ENCODE results near the gene LIPM.
A peak's percentile ranks its signal among the peaks of the same experiment; 100 is the strongest.

The LIPM gene, protein sequence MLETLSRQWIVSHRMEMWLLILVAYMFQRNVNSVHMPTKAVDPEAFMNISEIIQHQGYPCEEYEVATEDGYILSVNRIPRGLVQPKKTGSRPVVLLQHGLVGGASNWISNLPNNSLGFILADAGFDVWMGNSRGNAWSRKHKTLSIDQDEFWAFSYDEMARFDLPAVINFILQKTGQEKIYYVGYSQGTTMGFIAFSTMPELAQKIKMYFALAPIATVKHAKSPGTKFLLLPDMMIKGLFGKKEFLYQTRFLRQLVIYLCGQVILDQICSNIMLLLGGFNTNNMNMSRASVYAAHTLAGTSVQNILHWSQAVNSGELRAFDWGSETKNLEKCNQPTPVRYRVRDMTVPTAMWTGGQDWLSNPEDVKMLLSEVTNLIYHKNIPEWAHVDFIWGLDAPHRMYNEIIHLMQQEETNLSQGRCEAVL

DNA sequence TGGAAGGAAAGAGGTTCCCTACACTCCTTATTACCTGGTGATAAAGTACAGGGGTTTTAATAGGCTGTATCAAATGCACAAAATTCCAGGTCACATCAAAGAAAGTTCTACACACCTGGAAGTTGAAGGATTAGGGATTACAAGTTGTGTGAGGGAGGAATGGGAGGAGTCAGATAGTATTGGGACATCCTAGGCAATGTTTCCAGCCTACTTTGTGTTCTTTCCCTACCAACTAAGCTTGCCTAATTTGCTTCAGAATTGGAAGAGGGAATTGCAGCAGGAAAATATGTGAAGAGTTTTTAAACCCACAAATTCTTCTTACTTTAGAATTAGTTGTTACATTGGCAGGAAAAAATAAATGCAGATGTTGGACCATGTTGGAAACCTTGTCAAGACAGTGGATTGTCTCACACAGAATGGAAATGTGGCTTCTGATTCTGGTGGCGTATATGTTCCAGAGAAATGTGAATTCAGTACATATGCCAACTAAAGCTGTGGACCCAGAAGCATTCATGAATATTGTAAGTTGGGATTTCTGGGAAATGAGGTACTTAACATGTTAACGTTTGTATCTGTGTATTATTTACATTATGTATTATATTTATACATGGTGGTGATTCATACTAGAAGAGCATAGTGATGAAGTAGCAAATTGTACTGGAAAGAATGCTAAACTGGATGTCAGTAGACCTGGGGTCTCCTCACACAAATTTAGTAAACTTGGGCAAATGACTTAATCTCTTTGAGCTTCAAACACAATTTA, at the start of gene LIPM:
LIPM (plus strand) TSS at position 208 of the 763 bp plus-strand sequence; CDS start at position 375, 167 bp downstream.
- FAIRE-seq = no peak

DNA sequence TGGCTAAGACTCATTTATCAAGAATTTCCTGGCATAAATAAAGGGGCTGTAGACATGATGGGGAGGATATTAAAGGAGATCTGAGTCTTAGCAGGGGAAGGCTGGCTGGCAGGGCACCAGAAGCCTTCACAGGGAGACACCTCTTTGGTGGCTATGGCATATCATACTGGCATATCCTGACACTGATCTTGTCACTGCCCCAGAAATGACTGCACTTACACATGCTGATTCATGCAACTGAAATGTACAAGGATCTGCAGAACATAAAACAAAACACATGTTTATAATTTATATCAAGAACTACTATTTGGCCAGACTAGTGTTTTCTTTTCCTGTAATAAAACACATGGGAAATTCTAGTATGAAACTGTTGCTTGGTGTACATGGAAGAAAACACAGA, 48.2 kb upstream of the LIPM start:
- FAIRE-seq = no peak

DNA sequence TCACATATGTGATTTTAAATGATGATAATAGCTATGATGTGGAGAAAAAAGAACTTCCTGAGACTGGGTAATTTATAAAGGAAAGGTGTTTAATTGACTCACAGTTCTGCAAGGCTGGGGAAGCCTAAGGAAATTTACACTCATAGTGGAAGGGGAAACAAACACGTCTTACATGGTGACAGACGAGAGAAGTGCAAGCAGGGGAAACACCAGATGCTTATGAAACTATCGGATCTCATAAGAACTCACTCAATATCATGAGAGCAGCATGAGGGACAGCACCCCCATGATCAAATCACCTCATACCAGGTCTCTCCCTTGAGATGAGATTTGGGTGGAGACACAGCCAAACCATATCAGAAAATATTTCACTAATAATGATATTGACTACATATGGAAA, 46.8 kb upstream of the LIPM start:
- no peak for FAIRE-seq

DNA sequence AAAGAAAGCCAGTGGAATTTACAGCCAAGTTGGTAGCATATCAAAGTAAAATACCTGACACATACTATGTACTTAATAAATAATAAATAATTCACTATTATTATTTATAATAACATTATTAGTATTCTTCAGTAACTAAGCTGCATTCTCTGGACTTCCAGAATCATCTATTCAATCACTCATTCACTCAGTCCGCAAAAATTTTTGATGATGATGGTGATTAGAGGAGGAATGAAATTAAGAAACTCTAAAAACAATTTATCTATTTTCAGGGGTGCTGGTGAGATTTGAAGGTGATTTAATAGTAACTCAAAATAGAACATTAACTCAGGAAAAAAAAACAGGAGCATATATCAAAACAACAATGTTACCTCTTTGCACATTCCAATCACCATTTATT, 45.9 kb upstream of the LIPM start:
- FAIRE-seq = no peak

DNA sequence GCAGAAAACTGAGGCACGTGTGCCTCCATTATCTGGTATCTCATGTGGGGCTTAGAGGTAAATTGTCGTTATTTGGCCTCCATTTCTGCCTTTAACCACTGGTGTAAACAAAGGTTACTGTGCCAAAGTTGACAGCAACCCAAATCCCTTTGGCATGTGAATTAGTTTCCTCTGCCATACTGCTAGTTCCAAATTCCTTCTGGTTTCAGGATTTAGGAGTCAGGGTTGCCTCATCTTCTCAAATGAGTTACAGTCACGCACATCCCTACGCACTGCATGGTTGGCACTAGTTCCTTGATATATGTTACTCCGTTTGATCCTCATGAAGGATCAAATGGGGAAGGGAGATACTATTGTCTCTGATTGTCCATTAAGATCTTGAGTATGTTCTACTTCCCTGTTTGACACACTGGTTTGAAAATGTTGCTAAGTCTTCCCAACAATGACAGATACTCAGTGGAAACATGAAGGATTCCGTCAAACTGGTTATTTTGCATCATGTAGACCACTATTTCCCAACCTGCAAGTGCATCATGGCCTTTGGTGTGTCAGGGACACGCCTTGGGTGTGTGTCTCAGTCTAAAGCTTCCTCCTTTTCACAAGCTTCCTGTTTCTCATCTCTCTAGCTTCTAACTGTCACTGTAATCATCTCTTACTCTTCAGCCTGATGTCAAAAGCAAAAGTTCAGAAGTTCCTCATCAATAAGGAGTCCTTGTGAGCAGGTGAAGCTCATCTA, 43.0 kb upstream of the LIPM start, which contains the start of gene LIPN:
LIPN (plus strand) TSS at position 655 of the 736 bp plus-strand sequence. CDS start 1,386 bp downstream, outside the sequence.
- FAIRE-seq = no peak

DNA sequence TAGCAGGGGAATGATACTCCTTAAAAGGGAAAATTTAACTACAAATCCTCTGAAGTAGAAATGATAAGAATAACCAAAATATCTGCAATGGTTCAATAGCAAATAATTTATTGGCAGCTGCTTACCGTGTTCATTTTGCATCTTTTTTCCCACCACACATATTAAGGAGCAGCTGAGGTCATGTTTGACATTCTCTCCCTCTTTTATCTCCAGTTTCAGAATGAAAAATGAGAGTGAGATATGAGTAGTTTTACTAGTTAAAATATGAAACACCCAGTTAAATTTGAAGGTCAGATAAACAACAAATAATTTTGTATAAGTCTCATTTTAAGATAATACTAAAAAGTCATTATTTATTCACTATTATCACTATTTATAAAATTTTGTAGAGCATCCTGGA, 39.6 kb upstream of the LIPM start:
- FAIRE-seq = peak; percentile 18

DNA sequence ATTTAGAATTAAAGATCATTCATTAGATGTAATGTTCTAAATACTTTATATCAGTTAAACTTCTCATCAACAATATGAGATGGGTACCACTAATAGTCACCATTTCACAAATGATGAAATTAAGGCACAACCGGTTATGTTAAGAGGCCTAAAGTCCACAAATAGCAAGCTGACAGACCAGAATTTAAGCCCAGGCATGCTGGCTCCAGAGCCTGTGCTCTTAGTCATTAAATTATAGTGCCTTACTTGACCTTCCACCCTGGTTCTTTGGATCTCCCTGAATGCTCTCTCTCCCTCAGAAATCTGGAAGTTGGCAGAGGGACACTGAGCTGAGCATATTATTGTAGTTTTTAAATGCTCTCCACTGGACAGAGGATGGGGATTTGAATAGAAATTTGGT, 39.1 kb upstream of the LIPM start:
- FAIRE-seq = no peak

DNA sequence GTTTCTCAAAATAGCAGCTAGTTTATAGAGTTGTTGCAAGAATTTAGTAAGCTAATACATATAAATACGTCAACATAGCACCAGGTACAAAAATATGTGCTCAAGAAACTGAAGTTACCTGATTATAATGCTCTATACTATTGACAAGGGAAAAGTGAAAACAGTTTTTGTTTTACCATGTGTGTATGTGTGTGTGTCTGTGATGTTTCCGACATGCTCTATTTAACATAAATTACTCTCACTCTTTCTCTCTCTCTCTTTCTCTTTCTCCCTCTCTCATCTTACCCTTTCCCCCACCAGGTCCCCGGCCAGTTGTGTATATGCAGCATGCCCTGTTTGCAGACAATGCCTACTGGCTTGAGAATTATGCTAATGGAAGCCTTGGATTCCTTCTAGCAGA, 38.4 kb upstream of the LIPM start:
- no peak for FAIRE-seq

DNA sequence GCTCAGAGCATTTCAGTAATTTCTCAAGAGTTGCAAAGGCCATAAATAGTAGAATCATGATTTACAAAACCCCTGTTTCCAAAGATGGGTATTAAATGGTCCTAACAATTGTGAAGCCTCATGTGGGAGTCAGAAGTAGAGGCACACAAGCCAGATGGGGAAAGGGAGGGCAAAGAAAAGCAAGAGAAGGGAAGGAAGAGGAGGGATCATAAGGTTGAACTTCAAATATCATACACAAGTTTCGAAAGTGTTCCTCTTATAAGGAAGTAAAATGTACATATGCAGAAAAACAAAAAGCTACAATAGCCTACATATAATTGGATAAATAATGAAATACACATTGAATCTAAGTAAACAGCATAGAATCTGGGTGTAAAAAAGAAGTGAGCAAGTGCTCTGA, 36.7 kb upstream of the LIPM start:
- FAIRE-seq = no peak

DNA sequence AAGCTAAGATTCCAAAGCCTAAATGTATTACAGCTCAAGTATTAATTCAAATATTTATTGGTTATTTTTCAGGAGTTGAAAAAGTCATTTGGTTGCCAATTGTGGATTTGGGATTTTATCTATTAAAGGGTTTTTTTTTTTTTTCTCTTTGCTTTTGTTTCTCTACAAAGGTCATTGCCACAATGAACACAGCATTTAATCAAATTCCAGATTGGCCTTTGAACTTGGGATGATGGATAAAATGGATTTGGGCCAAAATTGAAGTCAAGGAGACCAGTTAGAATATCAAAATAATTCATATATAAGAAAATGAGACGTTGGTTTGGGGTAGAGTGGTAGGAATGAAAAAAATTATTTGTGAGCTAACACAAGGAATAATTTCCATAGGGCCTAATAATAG, 33.1 kb upstream of the LIPM start:
- FAIRE-seq = no peak

DNA sequence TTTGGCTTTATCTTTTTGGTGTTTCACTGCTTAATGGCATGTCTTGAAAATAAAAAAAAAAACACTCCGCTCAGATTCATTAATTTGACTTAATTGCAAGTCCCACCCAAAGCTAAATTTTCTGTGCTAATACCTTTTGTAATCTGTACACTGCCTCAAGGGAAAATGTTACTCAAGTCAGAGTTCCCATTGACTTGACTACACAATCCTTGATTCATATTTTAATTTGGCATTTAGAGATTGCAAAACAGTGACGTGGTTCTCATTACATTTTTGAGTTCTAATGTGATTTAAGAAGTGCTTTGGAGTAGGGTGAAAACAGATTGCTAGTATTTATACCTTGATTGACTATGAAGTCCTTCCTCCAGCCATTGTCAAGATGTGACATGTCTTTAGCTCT, 21.3 kb upstream of the LIPM start:
- FAIRE-seq = no peak

DNA sequence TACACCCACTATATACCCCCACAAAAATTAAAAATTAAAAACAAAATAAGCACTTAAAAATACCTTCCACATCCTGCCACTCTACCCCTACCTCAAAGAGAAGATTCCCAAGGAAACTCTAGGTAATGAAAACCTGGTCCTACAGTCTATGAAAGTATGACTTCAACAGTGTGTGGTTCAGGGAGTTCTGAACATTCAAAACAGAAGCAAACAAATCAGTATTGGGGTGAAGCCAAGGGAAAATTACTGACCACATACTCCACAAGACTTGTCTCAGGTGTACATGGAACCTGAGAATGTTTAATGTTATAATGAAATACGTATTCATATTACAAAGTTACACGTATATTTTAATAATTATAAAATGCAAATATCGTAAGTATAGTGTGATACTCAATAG, 20.3 kb upstream of the LIPM start:
- no peak for FAIRE-seq

DNA sequence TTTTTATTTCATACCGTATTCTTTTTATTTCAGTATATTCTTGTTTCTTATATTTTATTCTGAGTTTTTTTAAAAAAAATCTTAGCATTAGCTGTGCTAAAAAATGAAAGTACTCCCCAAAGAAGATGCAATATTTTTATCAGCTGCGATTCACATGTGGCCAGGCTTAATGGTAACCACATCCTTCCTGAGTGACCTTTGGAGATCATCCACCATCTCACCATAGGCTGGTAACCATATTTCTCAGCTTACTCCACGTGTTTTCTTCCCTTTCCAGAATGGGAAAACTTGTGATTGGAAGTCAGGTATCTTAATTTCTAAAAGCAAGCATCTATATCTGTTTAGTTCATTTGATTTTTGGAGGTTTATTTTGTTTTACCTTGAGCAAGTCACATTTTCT, 18.8 kb upstream of the LIPM start:
- no peak for FAIRE-seq

DNA sequence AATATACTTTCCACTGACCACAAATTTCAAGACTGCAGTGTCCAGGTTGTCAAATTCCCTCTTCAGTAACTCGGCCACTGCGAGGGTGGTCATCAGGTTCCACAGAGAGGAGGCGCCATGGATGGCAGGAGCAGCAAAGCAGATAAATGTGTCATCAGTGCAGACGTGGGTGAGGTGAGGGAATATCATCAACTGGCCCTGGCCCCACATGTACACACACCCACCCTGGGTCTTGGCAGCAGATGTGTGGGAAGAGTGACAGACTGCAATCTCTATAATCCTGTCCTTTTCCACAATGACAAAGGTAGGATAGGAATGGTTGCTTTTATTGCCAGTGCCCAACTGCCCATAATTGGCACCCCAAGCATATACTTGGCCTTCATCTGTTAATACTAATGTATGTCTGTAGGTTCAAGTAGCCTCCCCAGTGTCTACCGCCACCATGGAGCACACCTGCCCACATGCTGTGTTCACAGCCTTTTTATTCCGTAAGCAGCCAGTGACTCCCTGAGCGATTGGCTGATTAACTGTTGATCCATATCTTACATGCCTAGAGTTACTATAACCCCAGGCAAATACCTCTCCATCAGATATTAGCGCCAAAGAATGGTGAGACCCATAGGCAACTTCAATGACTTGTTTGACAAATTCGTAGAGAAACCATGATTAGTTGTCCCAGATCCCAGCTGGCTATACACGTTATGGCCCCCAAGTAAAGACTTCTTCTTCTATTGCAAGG, 16.3 kb upstream of the LIPM start:
- FAIRE-seq = no peak

DNA sequence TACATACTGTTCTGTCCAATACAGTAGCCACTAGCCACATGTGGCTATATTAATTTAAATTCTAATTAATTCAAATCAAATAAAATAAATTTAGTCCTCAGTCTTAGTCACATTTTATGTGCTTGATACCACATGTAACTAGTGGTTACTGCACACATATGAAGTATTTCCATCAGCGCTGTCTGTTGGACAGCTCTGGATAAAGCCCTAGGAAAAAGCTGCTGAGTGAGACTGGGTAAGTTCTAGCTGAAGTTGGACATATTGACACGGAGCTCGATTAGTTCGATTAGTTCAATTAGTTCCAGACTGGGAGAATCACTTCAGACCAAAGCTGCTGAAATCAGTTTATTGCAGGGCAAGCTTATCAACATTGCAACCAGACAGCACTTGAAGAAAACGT, 15.1 kb upstream of the LIPM start:
- FAIRE-seq = no peak

DNA sequence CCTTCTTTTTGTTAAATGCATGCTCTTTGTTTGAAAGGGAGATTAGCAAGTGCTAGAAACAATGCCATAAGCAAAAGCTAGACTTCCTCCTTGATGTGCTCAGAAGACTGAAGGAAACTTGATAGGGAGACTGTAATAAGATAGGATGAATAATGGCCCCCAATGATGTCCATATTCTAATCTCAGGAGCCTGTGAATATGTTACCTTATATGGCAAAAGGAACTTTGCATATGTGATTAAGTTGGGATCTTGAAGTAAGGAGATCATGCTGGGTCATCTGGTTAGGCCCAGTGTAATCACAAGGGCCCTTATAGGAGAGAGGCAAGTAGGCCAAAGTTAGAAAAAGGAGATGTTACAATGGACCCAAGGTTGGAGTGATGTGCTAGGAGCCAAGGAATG, 13.6 kb upstream of the LIPM start:
- no peak for FAIRE-seq

DNA sequence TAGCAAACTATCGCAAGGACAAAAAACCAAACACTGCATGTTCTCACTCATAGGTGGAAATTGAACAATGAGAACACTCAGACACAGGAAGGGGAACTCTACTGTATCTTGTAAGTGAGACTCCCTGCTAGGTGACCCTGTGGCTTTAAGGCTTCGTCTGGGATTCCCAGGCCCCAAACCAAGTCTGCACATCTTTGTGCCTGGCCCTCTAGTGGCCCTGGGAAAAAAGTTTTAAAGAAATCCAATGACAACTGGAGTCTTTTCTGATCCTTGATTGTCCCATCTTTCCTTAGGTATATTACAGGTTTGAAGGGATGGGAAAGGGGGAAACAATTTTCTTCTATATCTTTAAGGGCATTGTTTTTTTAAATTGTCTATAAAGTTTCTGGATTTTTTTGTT, 10.6 kb upstream of the LIPM start:
- no peak for FAIRE-seq

DNA sequence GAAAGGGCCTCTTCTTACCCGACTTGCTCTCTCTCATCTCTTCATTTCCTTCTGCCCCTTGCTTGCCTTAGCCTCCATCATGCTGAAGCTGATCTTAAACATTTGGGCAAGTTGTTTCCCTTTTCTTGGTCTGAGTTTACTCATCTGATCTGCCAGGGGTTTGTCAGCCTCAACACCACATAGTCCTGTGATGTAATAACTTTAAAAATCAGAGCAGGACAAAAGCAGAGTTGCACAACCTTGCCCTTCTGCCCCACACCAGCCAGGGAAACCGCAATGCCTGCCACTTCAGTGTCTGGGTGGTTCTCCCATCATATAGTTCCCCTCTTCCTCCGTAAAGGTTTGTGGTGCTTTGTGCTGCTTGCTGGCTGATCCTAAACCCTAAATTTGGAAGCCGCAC, 9.9 kb upstream of the LIPM start:
- no peak for FAIRE-seq

DNA sequence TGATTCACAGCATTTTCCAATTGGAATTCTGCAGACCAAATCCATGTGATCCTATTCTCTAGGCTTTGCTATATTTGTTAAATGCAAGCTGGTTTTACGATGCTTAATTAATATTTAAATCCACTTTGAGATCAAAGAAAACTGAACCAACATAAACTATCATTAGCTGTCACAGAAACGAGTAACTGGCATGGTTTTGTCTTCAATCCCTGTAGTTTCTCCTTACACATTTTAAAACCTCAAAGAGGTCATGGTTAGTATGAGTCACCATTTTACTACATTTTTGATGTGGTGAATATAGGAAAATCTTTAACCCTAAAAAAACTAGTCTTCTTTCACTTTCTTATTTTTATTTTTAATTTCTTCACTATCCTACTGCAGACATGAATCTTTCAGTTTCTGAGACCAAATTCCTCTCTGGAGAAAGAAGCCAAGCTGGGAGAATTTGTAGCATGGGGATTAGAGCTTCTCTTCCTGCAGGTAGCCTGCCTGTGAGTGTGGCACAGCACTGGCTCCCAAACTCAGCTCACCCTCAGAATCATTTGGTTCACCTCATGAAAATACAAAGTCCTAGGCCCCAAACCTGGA, 8.7 kb upstream of the LIPM start:
- no peak for FAIRE-seq

DNA sequence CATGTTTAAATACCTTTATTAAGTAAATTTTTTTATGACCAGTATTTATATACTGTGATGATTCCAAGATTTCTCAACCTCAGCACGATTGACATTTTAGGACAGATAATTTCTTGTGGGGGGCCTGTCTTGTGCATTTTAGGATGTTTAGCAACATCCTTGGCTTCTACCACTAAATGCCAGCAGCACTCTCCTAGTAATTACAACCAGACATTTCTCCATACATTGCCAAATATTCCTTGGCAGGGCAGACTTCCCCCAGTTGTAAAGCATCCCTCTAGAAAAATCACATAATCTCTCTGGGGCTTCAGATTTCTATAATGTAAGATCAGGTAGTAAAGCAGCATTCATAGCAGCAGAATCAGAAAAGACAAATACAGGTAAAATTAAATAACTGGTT, 7.8 kb upstream of the LIPM start:
- FAIRE-seq = no peak

DNA sequence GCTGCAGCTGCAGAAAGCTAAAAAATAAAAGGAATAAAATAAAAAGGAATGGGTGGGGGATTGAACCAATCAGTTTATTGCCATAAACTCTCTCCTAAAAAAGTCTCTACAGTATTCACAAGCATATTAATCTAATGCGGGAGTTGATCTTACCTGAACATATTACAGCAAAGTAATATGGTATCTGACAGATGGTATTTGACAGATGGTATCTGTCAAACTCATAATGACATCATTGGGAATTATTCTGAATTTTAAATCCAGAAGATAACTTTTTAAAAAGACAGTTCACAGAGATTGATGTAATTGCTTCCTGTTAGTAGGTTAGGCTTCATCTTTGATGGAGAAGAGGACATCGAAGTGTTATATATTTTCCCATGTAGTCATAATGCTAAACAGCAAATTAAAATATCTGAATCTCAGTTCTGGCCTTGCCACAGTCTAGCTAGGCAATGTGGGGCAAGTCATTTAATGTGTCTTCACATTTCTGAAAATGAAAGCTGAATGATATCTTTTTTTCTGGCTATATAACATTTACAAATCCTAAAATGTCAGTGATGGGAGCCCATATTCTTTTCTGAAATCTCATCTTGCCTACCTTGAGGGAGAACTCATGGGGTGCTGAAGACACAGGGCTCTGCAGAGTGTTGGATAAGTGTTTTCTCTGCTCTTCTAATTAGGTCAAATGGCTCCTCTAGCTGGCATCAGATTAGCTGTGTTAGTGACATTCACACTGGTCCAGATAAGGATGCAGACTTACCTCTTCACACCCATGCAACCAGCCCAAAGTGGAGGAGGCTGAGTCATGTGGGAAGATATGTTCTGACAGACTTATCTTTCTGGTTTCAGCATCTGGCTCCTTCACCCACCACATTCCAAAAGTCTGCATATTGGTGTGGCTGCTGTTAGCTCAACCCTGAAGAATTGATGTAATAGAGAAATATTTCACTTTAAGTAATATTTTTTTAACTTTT, 2.1 kb upstream of the LIPM start:
- no peak for FAIRE-seq

Measured in colon (tissue), 2 donors.